PC-9 (cell line): ENCODE results near the gene HMMR. TPM values are rescaled to one million over a fixed set of nuclear protein-coding genes. Genes with fewer than 3 reads are reported as not detected.

Experiments used
- BruUV-seq: library from RNA; stranded (reverse); fragments of 400-500 nt; replicated peaks from 2 replicates; lab custom pipeline; 2021; lab: Mats Ljungman, UMichigan
- CTCF ChIA-PET: fragments of 300-600 bp; sonication (Branson Sonifier 250); formaldehyde crosslinking; loops from one replicate; lab custom pipeline; 2022; ENCODE audit warnings: antibody characterized with exemption; lab: Charles Lee
- POLR2A ChIA-PET: fragments of 300-600 bp; sonication (Branson Sonifier 250); formaldehyde crosslinking; loops from one replicate; lab custom pipeline; 2022; ENCODE audit warnings: antibody characterized with exemption; ENCODE audit not compliant: unreplicated experiment; lab: Charles Lee
- DNase-seq, 2 experiments: peaks; one replicate each; pipeline versions ENCODE4 v3.0.0 to v3.0.0-alpha.2; 2015 to 2022; ENCODE audit warnings: mixed read lengths in 1 of 2
- H2AFZ ChIP-seq: fragments of 200-600 bp; sonication (generic); 2 replicates; pipeline ENCODE4 v1.8.1; 2017; ENCODE audit warnings: antibody characterized with exemption
- H3F3A ChIP-seq: fragments of 200-600 bp; sonication (generic); 2 replicates; pipeline ENCODE4 v1.8.1; 2017; ENCODE audit warnings: antibody characterized with exemption, mild to moderate bottlenecking, low read depth; ENCODE audit not compliant: insufficient read depth
- H3K27ac ChIP-seq: fragments of 200-600 bp; sonication (generic); 2 replicates; pipeline ENCODE4 v1.6.1; 2016; ENCODE audit warnings: mixed run types
- H3K27me3 ChIP-seq: fragments of 200-600 bp; sonication (generic); 2 replicates; pipeline ENCODE4 v1.6.1; 2016; ENCODE audit warnings: low read depth, mixed run types; ENCODE audit not compliant: insufficient read depth
- H3K36me3 ChIP-seq: fragments of 200-600 bp; sonication (generic); 2 replicates; pipeline ENCODE4 v1.6.1; 2016; ENCODE audit warnings: low read depth, mixed run types
- H3K4me1 ChIP-seq: fragments of 200-600 bp; sonication (generic); replicated peaks from 2 replicates; pipeline ENCODE4 v1.6.1; 2016; ENCODE audit warnings: mixed run types; ENCODE audit not compliant: insufficient read depth
- H3K4me2 ChIP-seq: fragments of 200-600 bp; sonication (generic); 2 replicates; pipeline ENCODE4 v1.6.1; 2017; ENCODE audit warnings: mixed run types
- H3K4me3 ChIP-seq: fragments of 200-600 bp; sonication (generic); 2 replicates; pipeline ENCODE4 v1.6.1; 2016; ENCODE audit warnings: mixed run types
- H3K79me2 ChIP-seq: fragments of 200-600 bp; sonication (generic); 2 replicates; pipeline ENCODE4 v1.6.1; 2017; ENCODE audit warnings: low read depth, mixed run types
- H3K9me2 ChIP-seq: fragments of 200-600 bp; sonication (generic); 2 replicates; pipeline ENCODE4 v1.8.1; 2017; ENCODE audit warnings: mild to moderate bottlenecking; ENCODE audit not compliant: insufficient read depth
- H3K9me3 ChIP-seq: fragments of 200-600 bp; sonication (generic); 2 replicates; pipeline ENCODE4 v1.8.1; 2016; ENCODE audit warnings: low read depth; ENCODE audit not compliant: insufficient read depth
- H4K20me1 ChIP-seq: fragments of 200-600 bp; sonication (generic); 2 replicates; pipeline ENCODE4 v1.8.1; 2017; ENCODE audit not compliant: insufficient read depth
- EZH2 ChIP-seq: fragments of 200-600 bp; sonication (generic); IDR thresholded peaks from 2 replicates; pipeline ENCODE4 v1.8.0; 2017; ENCODE audit warnings: antibody characterized with exemption, low read depth
- intact Hi-C: fragments of 100-400 bp; cut with micrococcal nuclease; formaldehyde crosslinking; loops from one replicate; pipeline ENCODE4 v1.10.0; 2022; ENCODE audit not compliant: unreplicated experiment
- total RNA-seq: library from RNA; stranded (reverse); gene quantifications from 2 replicates; pipeline ENCODE4 v1.2.3, GENCODE V29; 2021
- TF ChIP-seq, protein P1 (sequence below): fragments of 200-600 bp; sonication (generic); conservative IDR thresholded peaks from 2 replicates; pipeline ENCODE4 v1.6.1; 2017; ENCODE audit warnings: mixed run types, antibody characterized with exemption, mild to moderate bottlenecking, moderate library complexity

The HMMR gene
- total RNA-seq, 1 experiment from 2014 or later: 94.5 TPM

DNA sequence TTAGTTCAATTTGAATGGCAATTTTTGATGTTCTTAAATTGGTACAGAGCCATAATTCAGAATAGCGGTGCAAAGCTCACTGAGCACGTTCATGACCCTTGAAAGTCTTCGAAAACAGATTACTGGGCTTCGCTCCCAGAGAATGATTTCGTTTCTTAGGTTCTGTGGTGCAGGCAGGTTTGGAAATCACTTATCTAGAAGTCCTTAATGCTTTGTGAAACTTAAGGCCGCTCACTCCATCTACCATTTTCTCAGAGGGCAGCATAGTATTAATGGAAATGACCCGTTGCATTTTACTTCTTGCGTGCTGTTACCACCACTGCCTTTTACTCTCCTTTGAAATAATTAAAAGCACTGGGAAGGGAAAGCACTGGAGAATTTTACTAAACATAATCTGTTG is 42.1 kb downstream of the HMMR start:
- H3K27me3 ChIP-seq: no peaks in the 10 kb centered on the region
- intact Hi-C loops: no loop called here
- H3F3A ChIP-seq: peaks cover 22% of the 10 kb centered on the region
- H3K27ac ChIP-seq: peak overlapping the region; percentile 72
- peak overlapping the region; percentile 98 for H3K4me2 ChIP-seq
- H3K4me3 ChIP-seq: peak overlapping the region; percentile 92; the same call in 1 of the 2 replicates
- H3K36me3 ChIP-seq: no peaks in the 10 kb centered on the region
- H3K9me3 ChIP-seq: 0 out of 2 replicates have a peak, but pooled peaks cover 3% of the 10 kb centered on the region
- H2AFZ ChIP-seq: peak overlapping the region; percentile 77
- H3K4me1 ChIP-seq: peaks cover 28% of the 10 kb centered on the region
- ChIA-PET POLR2A (interaction anchor here (0.9 kb wide), 1 partner anchor 42 kb away, joined by 3 read pairs; the partner anchor contains the start of genes HMMR and NUDCD2), CTCF (no interaction called here)
- H3K79me2 ChIP-seq: peaks cover 17% of the 10 kb centered on the region
- no peak for DNase-seq
- H3K9me2 ChIP-seq: no peaks in the 10 kb centered on the region
- H4K20me1 ChIP-seq: 0 out of 2 replicates have a peak, but pooled peaks cover 12% of the 10 kb centered on the region
- no TSS peak for BruUV-seq
- no peak for TF ChIP-seq EZH2
- TF ChIP-seq, protein P1, sequence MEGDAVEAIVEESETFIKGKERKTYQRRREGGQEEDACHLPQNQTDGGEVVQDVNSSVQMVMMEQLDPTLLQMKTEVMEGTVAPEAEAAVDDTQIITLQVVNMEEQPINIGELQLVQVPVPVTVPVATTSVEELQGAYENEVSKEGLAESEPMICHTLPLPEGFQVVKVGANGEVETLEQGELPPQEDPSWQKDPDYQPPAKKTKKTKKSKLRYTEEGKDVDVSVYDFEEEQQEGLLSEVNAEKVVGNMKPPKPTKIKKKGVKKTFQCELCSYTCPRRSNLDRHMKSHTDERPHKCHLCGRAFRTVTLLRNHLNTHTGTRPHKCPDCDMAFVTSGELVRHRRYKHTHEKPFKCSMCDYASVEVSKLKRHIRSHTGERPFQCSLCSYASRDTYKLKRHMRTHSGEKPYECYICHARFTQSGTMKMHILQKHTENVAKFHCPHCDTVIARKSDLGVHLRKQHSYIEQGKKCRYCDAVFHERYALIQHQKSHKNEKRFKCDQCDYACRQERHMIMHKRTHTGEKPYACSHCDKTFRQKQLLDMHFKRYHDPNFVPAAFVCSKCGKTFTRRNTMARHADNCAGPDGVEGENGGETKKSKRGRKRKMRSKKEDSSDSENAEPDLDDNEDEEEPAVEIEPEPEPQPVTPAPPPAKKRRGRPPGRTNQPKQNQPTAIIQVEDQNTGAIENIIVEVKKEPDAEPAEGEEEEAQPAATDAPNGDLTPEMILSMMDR: no peak

DNA sequence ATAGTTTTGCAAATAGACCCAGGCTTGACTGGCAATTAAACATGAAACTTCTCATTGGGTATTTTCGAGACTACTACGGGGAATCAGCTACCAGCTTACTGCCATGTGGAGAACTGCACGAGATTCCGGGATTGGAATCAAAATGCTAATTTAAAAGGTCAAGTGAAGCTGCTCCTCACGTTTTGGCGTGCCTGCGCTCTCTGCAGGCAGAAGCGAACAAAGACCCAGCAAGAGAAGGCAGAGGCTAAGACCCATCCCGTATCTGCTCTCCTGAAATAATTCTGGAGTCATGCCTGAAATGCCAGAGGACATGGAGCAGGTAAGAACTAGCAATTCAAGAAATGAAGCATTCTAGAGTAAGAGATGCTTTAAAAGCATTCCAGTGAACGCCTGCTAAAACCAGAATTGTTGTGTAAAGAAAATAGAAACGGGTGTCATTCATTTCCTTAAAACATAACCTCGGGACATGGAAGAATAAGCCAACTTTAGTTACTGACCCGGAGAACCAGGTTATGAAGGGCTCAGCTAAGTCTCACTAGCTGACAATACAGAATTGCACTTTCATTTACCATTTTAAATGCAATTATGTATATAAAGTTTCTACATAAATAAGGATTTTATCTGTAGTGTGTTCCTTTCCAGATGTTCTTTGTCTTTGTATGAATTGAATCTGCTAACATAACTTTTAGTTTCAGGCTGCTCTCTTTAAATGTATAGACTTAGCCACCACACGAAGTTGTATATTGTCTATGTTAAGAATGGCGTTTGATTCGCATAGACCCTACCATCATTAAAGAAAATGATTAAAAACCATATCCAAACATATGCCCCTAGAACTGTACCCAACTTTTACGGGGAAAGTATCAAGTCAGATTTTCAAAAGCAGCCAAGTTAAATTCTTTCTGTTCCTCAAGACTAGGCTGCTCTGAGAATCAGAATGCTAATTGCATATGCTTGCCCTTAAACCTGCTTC is 43.0 kb downstream of the HMMR start:
- Histone ChIP-seq H2AFZ (peak overlapping the region; percentile 77), H3K4me1 (peaks cover 29% of the 10 kb centered on the region), H3K27me3 (no peaks in the 10 kb centered on the region), H3K36me3 (no peaks in the 10 kb centered on the region), H3K79me2 (peaks cover 26% of the 10 kb centered on the region), H4K20me1 (0 out of 2 replicates have a peak, but pooled peaks cover 12% of the 10 kb centered on the region), H3K9me2 (no peaks in the 10 kb centered on the region), H3K9me3 (0 out of 2 replicates have a peak, but pooled peaks cover 3% of the 10 kb centered on the region), H3F3A (peaks cover 22% of the 10 kb centered on the region), H3K4me2 (peak overlapping the region; percentile 98), H3K27ac (peak overlapping the region; percentile 72), H3K4me3 (peak overlapping the region; percentile 92)
- intact Hi-C loops: loop anchor here (2.0 kb wide), 1 partner anchor 67 kb away; the partner anchor contains the start of gene CCNG1
- TF ChIP-seq, protein P1: no peak; the same call in 1 of the 2 replicates
- TF ChIP-seq EZH2: no peak
- peak; percentile 61 to 63 for DNase-seq
- POLR2A ChIA-PET: interaction anchor here (0.7 to 0.9 kb wide), 2 partner anchors 43 to 471 kb away, joined by 3 to 4 read pairs; partner anchors contain the start of genes HMMR and NUDCD2
- CTCF ChIA-PET: no interaction called here
- BruUV-seq: no TSS peak

DNA sequence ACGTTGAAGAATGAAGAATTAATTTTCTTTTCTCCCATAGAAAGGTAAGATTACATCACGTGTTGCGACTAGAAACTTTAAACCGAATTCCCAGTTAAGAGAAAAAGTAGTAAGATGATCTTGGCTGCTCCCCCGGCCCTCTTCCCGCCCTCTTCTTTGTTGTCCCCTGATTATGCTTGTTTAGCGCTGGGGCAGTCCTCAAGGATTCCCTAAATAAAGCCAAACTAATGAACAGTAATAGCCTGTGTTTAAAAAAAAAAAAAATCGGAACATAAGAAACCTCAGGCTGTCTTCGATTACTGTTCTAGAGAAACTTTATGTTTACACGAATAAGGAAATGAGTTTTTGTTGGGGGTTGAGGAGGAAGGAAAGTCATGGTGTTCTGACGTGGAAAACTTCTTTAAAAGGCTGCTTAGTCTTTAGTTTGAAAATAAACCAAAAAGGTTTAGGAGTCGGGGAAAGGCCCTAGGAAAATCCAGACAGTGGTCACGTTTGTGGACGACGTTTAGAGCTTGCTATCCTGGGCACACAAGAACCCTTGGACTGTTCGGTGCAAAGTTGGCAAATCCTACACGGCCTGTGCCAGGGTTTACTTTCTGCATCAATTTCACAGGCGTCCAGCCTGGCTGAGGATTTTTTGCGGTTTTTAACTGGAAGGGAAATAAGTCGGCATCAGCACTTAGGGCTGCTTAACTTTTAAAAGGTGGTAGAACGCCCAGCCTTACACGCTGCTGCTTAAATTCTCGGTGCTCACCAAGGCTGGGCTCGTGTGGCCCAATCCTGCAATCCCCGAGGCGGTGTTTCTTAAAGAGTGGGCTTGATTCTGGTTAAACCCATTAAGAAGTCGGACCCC is 43.9 kb downstream of the HMMR start:
- Histone ChIP-seq H3F3A (peaks cover 22% of the 10 kb centered on the region), H3K4me3 (peak overlapping the region; percentile 92), H3K9me3 (0 out of 2 replicates have a peak, but pooled peaks cover 2% of the 10 kb centered on the region), H3K9me2 (no peaks in the 10 kb centered on the region), H3K27ac (peak overlapping the region; percentile 72), H3K36me3 (no peaks in the 10 kb centered on the region), H3K79me2 (peaks cover 35% of the 10 kb centered on the region), H3K27me3 (no peaks in the 10 kb centered on the region), H2AFZ (peak overlapping the region; percentile 77), H4K20me1 (0 out of 2 replicates have a peak, but pooled peaks cover 12% of the 10 kb centered on the region), H3K4me2 (peak overlapping the region; percentile 98), H3K4me1 (peaks cover 29% of the 10 kb centered on the region)
- BruUV-seq: no TSS peak
- no peak for TF ChIP-seq EZH2
- TF ChIP-seq, protein P1: no peak
- intact Hi-C loops: loop anchor here (2.0 kb wide), 1 partner anchor 68 kb away; the partner anchor contains the start of gene CCNG1
- ChIA-PET POLR2A (no interaction called here), CTCF (no interaction called here)
- peak; percentile 24 to 50 for DNase-seq
